Body of pancreas (tissue), 4 donors: ENCODE results near the gene IFFO2.

Experiments
- CTCF ChIP-seq, 7 experiments: fragments of 450-650 bp in 4 of 7; fragments of 200-600 bp in 3 of 7; sonication (generic) in 3 of 7; IDR thresholded peaks; one replicate each; pipeline ENCODE4 v1.5.1; 2016 to 2019; ENCODE audit warnings: antibody characterized with exemption in 7 of 7
- POLR2A ChIP-seq, 3 donors: fragments of 450-650 bp; IDR thresholded peaks; one replicate each; pipeline ENCODE4 v1.6.1; 2016; ENCODE audit warnings: antibody characterized with exemption in 3 of 3, mild to moderate bottlenecking in 2 of 3

- no peak for TF ChIP-seq POLR2A (IDR thresholded peaks at IDR 0.05)
- TF ChIP-seq CTCF (IDR thresholded peaks at IDR 0.05) = no peak
Measured at GRCh38 chr1:18967066-18967690, 10.7 kb upstream of the IFFO2 start.
